Mammary epithelial cell (primary cell): ENCODE measurements around the gene HEYL.

Source experiments
- CTCF ChIP-seq, 2 donors: IDR thresholded peaks in 1 of 2; conservative IDR thresholded peaks in 1 of 2; 2 replicates each; pipeline ENCODE4 v1.5.1; 2011 to 2012; ENCODE audit warnings: inconsistent platforms in 2 of 2, low read length in 2 of 2, mild to moderate bottlenecking in 2 of 2, control low read depth in 1 of 2, low read depth in 1 of 2; ENCODE audit not compliant: insufficient read depth in 1 of 2; ENCODE audit errors: extremely low read depth in 1 of 2
- EZH2 ChIP-seq: IDR thresholded peaks from 2 replicates; pipeline ENCODE4 v1.6.1; 2012; ENCODE audit warnings: low read length, inconsistent platforms, borderline replicate concordance

GRCh38 chr1:39635205-39635870, 4.1 kb downstream of the HEYL start:
- TF ChIP-seq CTCF (conservative IDR thresholded peaks at IDR 0.05 in 1 of 2, IDR thresholded peaks at IDR 0.05 in 1 of 2; ENCODE audit: extremely low read depth in 1 of 2, insufficient read depth in 1 of 2, low read depth in 1 of 2, low read length in 2 of 2) (no peak), EZH2 (no peak)
